DMS53 treated with DMSO at 0.1 percent for 48 hours (cell line): ENCODE data around the gene LDLRAD4.

ENCODE experiments used
- DNase-seq: peaks from one replicate; lab custom pipeline; 2025; ENCODE audit not compliant: unreplicated experiment; lab: John Stamatoyannopoulos, UW

The LDLRAD4 gene

GRCh38 chr18:13201292-13201691, 17.3 kb upstream of the LDLRAD4 start:
- DNase-seq = no peak

GRCh38 chr18:13202571-13202970, 16.0 kb upstream of the LDLRAD4 start:
- no peak for DNase-seq

- DNase-seq = no peak
These were observed 12.3 kb upstream of the LDLRAD4 start for GRCh38 chr18:13206301-13206700.

- DNase-seq = no peak
These were observed 11.3 kb upstream of the LDLRAD4 start for GRCh38 chr18:13207294-13207693.

- DNase-seq = no peak
These were observed 7.0 kb upstream of the LDLRAD4 start for GRCh38 chr18:13211534-13211933.

GRCh38 chr18:13213036-13213795, 5.3 kb upstream of the LDLRAD4 start:
- DNase-seq = no peak

GRCh38 chr18:13214609-13215008, 4.0 kb upstream of the LDLRAD4 start:
- DNase-seq = no peak

GRCh38 chr18:13216092-13216582, 2.4 kb upstream of the LDLRAD4 start:
- DNase-seq = no peak

GRCh38 chr18:13216711-13217465, 1.7 kb upstream of the LDLRAD4 start:
- no peak for DNase-seq

- no peak for DNase-seq
These were observed 1.0 kb upstream of the LDLRAD4 start for GRCh38 chr18:13217466-13217961.

- DNase-seq = no peak
These were observed 591 bp upstream of the LDLRAD4 start for GRCh38 chr18:13217971-13218367.

GRCh38 chr18:13218997-13219396, 437 bp downstream of the LDLRAD4 start:
- DNase-seq = no peak

GRCh38 chr18:13219593-13220159, 1.1 kb downstream of the LDLRAD4 start:
- DNase-seq = no peak

- DNase-seq = no peak
These were observed 1.9 kb downstream of the LDLRAD4 start for GRCh38 chr18:13220361-13220991.

- no peak for DNase-seq
These were observed 3.6 kb downstream of the LDLRAD4 start for GRCh38 chr18:13221869-13222855.

- DNase-seq = no peak
These were observed 4.3 kb downstream of the LDLRAD4 start for GRCh38 chr18:13222856-13223281.

- DNase-seq = no peak
These were observed 5.0 kb downstream of the LDLRAD4 start for GRCh38 chr18:13223311-13224143.

GRCh38 chr18:13225261-13225660, 6.7 kb downstream of the LDLRAD4 start:
- DNase-seq = no peak

- no peak for DNase-seq
These were observed 8.1 kb downstream of the LDLRAD4 start for GRCh38 chr18:13226533-13227144.
